ENCODE data around the gene ANTKMT. TPM values are rescaled to one million over a fixed set of nuclear protein-coding genes. Genes with fewer than 3 reads are reported as not detected.

Gene ANTKMT
- total RNA-seq, 1 donor from 2014 or later = 26.0 TPM

DNA sequence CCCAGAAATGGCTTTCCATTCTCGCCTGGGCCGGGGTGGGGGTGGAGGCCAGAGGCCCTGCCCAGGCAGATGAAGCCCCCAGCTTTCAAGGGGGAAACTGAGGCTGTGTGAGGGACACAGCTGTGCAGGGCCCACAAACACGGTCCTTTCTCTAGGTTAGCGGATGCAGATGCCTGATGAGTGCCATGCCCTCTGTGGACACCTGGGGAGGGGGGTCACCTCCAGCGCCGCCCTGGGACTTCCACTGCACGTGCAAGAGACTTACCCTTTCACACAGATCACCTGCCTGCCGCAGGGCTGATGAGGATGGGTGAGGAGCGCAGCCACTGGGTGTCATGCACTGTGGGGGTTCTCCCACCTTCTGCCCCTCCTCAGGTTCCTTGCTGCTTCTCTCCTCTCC lies 2.6 kb upstream of the ANTKMT start:
- no peaks in the 10 kb centered on the region for H3K36me3 ChIP-seq
- intact Hi-C loops (cut with DNase I) = loop anchor here (10.0 kb wide), 1 partner anchor 336 kb away; no protein-coding TSS in a partner anchor
- H3K4me1 ChIP-seq = peaks cover 44% of the 10 kb centered on the region
- no peaks in the 10 kb centered on the region for H3K9me3 ChIP-seq
- no peak for TF ChIP-seq POLR2A (IDR thresholded peaks at IDR 0.05)
- no peak for TF ChIP-seq CTCF (IDR thresholded peaks at IDR 0.05)
- H3K27me3 ChIP-seq = no peaks in the 10 kb centered on the region
- H3K27ac ChIP-seq = no peak overlapping the region
- DNase-seq (ENCODE audit: extremely low spot score in 2 of 2) = no peak
- H3K4me3 ChIP-seq = no peak overlapping the region

DNA sequence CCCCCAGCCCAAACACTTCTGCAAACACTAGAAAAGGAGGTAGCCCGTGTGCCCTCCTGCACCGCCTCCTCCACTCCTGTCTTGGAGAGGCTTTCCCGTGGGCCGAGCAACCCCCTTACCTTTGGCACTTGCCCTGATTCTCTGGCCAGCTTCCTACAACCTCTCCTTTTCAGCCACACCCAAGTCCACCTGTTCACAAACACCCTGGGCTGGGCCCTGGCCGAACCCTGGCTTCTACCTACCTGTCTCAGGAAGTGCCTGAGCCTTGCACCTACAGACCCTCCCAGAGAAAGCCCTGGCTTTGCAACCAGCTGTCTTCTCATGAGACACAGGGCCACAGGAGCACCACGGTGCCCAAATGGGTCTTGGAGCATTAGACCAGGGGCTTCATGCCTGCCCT lies 2.0 kb upstream of the ANTKMT start:
- no peaks in the 10 kb centered on the region for H3K9me3 ChIP-seq
- H3K4me1 ChIP-seq = peaks cover 44% of the 10 kb centered on the region
- DNase-seq (ENCODE audit: extremely low spot score in 2 of 2) = no peak
- intact Hi-C loops (cut with DNase I) = loop anchor here (10.0 kb wide), 1 partner anchor 336 kb away; no protein-coding TSS in a partner anchor
- no peak overlapping the region for H3K4me3 ChIP-seq
- no peaks in the 10 kb centered on the region for H3K27me3 ChIP-seq
- TF ChIP-seq POLR2AphosphoS5 (IDR thresholded peaks at IDR 0.05; ENCODE audit: insufficient read depth in 1 of 2, low read depth in 1 of 2) (no peak), CTCF (IDR thresholded peaks at IDR 0.05) (no peak), POLR2A (IDR thresholded peaks at IDR 0.05) (no peak)
- H3K27ac ChIP-seq = no peak overlapping the region
- no peaks in the 10 kb centered on the region for H3K36me3 ChIP-seq

DNA sequence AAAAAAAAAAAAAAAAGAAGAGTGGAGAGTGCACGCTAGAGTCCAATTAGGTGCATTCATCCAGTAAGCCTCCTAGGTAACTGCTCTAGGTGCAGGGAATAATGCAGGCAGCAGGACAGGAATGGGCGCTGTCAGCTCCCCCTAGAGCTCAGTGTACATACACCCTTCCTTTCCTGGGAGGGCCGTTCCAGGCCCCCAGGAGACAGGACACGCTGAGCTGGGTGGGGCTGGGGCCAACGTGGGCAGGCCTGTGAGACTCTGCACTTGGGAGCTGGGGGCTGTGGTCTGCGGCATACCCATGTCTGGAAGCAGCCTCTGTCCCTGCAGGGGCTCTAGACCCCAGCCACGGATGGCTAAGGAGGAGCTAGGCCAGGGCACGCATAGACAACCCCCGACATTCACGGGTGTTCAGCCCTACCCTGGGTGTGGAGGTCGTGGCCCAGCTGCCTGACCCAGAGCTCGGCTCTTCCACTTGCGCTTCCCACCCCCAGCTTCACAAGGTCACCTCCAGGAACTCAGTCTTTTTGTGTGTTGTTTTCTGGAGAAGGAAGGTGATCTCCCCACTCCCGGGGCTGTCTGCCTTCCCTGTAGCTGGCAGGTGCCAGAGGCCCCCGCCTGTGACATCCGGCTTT lies 1.0 kb upstream of the ANTKMT start:
- intact Hi-C loops (cut with DNase I) = loop anchor here (5.0 to 10.0 kb wide), 2 partner anchors 67 to 335 kb away; partner anchors contain the start of genes CHTF18 and RPUSD1

DNA sequence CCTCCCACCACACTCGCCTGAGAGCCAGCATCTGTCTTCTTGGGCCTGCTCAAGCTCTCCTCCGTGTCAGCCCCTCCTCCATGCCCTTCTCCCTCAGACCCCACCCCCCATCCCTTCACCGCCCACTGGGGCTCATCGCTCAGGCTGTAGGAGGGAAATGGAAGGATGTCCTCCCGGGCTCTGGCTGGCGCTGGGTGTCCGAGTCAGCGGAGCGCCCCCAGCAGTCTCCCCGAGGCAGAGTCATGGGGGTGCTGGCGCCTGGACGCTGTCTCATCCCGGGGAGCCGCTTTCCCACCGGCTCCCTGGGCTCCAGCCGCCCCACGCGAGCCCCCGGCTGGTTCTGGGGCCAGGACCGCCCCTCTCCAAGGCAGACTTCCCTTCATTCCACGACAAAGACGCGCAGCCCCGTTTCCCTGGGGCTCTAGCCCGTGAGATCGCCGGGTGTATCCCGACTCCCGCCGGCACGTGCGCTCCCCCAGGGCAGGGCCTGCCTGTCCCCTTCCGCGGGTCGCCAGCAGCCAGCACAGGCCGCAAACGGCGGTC lies 428 bp upstream of the ANTKMT start:
- peaks cover 37% of the 10 kb centered on the region for H3K4me1 ChIP-seq
- H3K4me3 ChIP-seq = peak overlapping the region; percentile 70 to 92
- intact Hi-C loops (cut with DNase I) = loop anchor here (5.0 kb wide), 1 partner anchor 67 kb away; the partner anchor contains the start of genes CHTF18 and RPUSD1
- TF ChIP-seq CTCF (IDR thresholded peaks at IDR 0.05) (no peak), POLR2A (IDR thresholded peaks at IDR 0.05) (no peak), POLR2AphosphoS5 (IDR thresholded peaks at IDR 0.05; ENCODE audit: insufficient read depth in 1 of 2, low read depth in 1 of 2) (peak in 1 of 2 donors; percentile 32)
- no peaks in the 10 kb centered on the region for H3K27me3 ChIP-seq
- no peaks in the 10 kb centered on the region for H3K9me3 ChIP-seq
- no peak for DNase-seq (ENCODE audit: extremely low spot score in 2 of 2)
- no peaks in the 10 kb centered on the region for H3K36me3 ChIP-seq
- peak overlapping the region; percentile 84 for H3K27ac ChIP-seq

More for the DNA sequence above, 1.0 kb upstream of the ANTKMT start:
- H3K4me1 ChIP-seq = peaks cover 37% of the 10 kb centered on the region
- DNase-seq (ENCODE audit: extremely low spot score in 2 of 2) = no peak
- TF ChIP-seq POLR2AphosphoS5 (IDR thresholded peaks at IDR 0.05; ENCODE audit: insufficient read depth in 1 of 2, low read depth in 1 of 2) (no peak), CTCF (IDR thresholded peaks at IDR 0.05) (no peak), POLR2A (IDR thresholded peaks at IDR 0.05) (no peak)
- peak overlapping the region; percentile 84 for H3K27ac ChIP-seq
- no peaks in the 10 kb centered on the region for H3K36me3 ChIP-seq
- peak overlapping the region; percentile 70 to 92 for H3K4me3 ChIP-seq
- no peaks in the 10 kb centered on the region for H3K9me3 ChIP-seq
- H3K27me3 ChIP-seq = no peaks in the 10 kb centered on the region

Data from vagina (tissue), 2 donors.